HG02840 (cell line): ENCODE data around the gene AGPAT2.
"Not testable (repeated sequence)": the region's sequence is repeated elsewhere in the genome, so short reads cannot be mapped to it uniquely, and the experiment has no call there.

ENCODE experiments used
- ATAC-seq: cut with Tn5 transposase; IDR thresholded peaks from one replicate; pipeline ENCODE4 v1.9.1; 2021; ENCODE audit warnings: mild to moderate bottlenecking, moderate library complexity, moderate number of reproducible peaks; ENCODE audit not compliant: unreplicated experiment, low FRiP score

Gene AGPAT2

DNA sequence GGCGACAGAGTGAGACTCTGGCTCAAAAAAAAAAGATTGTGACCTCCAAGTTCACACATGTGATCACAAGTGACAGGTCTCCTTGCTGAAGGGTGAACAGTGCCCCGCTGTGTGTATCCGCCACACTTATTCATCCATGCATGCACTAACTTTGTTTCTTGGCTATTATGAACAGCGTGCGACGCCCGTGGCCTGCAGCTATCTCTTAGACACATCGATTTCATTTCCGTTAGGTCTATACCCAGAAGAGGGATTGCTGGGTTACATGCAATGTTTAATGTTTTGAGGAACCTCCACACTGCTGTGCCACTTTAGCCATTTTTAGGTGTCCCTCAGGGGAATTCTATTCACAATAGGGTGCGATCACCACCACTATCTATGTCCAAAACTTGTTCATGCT, 36.6 kb downstream of the AGPAT2 start:
- ATAC-seq = no peak

DNA sequence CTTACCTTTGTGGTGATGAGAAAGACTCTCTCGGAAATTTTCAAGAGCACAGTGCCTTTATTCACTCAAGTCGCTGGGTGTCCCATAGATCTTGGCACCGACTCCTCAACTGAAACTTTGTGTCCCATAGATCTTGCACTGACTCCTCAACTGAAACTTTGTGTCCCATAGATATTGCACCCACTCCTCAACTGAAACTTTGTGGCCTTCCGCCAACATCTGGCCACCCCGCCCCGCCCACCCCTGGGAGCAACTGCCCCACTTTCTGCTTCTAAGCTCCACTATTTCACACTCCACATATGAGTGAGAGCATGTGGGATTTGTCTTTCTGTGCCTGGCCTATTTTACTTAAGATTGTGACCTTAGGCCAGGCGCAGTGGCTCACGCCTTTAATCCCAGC, 37.2 kb downstream of the AGPAT2 start:
- no peak for ATAC-seq

DNA sequence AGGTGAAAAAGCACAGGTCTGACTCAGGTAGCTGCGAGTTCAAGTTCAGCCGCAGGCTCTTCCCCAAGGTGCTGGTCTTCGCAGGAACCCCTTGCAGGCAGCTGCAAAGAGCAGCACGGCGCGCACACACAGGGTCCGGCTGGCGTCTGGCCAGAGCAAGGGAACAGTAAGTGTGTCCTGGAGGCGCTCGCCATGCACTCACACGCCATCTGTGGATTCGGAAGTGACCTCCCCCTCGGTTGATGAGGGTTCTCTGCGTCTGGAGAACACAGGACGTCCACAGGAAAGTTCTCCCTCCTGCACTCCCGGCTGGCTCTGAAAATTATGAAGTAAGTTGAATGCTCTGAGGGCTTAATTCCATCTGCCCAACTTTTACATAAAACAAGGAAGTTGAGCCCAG, 38.5 kb downstream of the AGPAT2 start:
- no peak for ATAC-seq

DNA sequence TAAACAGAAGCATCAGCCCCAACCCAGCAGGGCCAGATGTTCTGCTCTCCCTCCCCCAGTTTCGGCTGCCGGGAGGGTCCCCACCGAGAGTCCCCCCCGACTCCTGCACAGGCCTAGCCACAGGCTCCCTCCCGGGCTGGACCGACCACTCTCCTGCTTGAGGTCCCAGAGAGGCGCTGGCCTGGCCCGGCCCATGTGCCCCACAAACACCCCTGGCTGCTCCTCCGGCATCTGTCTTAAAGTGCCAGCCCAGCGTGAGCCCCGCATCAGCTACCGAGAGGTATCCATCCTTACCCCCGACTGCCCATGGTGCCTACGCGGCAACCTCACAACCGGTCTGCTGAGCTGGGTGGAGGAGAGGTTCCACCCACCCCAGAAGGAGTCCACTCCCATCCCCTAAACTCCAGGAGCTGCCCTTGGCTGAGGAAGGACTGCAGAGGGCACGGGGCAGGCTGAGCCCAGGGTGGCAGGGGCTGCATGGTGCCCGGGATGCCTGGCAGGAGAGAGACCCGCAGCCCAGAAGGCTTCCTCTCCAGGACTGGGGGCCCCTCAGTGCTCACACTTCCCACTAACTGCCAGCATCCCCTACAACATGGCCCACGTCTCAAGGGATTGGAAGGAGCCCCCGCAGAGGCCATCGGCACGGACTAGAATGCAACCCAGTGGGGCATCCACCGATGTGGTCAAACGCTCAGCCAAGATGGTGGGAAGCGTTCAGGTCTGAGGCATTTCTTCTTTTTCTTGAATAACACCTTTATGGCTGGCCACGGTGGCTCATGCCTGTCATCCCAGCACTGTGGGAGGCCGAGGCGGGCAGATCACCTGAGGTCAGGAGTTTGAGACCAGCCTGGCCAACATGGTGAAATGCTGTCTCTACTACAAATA, 40.2 kb downstream of the AGPAT2 start:
- no peak for ATAC-seq

DNA sequence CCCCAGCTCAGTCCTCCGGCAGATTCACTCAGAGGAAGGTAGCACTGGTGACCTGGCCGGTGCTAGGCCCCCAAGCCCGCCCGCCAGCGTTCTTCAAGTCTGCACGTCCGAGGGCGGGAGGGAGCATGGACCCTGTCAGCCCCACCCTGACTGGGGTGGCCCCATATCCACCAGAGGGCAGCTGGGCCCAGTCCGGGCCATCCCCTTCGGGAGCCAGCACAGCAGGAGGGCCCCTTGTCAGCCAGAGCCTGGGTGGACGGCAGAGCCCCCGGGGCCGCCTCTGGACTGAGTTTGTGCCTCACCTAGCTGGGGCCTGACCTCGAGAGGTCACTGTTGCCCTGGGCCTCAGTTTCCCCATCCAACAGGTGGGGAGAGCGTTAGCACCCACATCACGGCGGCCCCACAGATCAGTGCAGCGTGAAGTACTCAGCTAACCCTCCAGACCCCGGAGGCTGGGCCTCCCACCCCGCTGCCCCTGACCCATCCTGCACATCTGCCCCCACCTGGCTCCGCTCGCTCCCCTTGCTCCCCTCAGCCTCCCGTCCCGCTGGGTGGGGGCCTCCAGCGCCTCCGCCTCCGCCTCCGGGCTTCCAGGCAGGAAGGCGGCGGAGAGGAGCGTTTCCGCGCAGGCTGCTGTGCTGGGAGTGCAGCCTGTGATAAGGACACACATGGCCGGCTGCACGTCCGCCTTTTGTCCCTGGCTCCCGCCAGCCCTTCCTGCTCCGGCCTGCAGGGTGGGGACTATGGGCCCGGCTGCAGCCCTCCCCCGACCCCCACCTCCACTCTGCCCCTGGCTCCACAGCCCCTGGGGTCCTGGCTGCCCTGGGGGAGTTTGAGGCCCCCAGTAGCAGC, 41.1 kb downstream of the AGPAT2 start:
- ATAC-seq = no peak

DNA sequence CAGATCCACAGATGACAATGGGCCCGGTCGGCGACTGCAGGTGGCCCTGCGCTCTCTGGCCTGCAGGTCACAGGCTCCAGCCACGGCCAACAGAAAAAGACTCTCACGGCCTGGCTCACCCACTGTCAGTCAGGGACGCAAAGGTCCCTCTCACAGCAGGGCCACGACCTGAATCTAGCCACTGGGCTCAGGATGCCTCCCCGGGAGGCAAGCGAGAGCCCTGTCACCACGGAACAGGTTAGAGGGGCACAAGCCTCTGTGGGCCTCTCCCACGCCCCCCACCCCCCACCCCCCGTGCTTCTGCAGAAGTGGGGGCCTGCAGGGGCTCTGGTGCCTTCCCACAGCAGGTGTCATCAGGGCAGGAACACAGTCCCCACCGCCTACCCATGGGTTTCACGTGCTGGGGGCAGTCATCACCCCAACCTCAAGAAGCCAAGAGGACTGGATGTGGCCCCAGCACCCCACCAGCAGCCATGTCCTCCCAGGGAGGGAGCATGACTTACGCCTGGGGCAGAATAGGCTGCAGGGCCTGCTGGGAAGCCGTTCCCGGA, 41.8 kb downstream of the AGPAT2 start:
- ATAC-seq = no peak

DNA sequence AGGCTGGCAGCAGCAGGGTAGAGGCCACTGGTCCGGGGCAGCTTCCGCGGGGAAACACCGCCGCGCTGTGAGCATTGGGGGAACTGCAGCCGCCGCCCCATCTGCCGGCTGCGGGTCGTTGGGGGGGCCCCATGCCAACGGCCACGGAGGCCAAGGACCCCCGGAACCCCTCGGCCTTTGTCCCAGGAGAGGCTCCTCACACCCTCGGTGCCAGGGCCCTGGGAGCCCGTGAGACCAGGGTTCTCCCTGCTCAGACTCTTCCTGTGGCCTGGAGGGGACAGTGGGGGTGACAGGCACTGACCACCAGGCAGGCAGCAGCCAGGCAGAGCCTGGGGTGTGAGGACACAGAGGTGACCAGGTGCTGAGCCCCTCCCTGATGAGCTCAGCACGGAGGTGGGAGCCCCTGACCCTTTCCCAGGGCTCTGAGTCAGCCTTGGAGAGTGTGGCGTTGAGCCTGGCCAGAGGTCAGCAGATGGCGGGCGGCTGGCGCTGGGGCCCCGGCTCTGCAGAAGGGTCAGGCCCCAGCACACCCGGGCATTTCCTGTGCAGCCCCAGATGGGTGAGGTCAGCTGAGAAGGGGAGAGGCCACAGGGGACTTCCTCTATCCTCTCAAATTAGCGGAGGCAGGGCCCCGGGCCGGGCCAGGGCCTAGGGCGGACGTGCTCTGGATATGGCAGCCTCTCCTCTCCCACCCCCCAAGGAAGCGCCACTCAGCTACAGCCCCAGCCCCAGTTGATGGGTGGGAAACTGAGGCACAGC, 42.5 kb downstream of the AGPAT2 start:
- no peak for ATAC-seq

DNA sequence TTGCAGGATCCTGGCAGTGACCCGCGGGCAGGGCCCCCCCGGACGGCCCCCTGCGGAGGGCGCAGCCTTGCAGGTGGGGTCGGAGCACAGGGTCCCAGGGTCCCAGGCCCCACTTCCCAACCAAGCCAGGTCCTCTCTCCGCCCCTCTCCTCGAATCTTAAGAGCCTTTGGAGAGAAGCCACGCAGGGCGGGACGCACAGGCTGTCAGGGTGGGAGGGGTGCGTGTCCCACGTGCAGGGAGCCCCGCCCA, 43.0 kb downstream of the AGPAT2 start:
- no peak for ATAC-seq

DNA sequence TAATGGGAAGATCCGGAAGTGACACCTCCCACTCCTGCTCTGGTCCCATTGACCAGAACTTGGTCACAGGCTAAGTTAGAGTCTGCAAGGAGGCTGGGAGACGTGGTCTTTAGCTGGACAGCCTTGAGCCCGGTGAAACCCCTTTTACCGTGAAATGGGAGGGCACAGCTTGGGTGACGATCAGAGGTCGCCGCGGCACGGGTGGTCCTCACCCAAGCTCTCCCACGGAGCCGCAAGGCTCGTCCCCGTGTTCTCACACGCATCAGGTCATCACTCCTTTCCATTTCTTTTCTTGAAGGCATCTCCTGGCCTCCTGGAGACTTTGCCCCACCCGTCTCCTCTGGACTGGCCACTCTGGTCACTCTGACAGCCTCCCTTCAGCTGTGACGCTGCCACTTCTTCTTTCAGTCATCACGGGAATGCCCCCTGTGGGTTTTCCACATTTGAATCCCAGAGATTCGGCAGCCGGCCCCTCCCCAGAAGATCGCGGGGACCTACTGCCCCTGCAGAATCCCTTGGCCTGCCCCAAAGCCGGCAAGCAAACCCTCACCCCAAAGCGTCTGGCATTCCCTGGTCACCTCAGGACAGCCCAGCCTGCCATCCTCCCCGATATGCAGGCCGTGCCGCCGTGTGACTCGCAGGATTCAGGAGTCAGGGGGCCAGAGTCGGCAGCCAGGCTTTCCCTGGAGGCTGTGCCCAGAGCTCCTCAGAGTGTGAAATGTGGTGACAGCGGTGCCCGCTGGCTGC, 43.5 kb downstream of the AGPAT2 start:
- no peak for ATAC-seq

DNA sequence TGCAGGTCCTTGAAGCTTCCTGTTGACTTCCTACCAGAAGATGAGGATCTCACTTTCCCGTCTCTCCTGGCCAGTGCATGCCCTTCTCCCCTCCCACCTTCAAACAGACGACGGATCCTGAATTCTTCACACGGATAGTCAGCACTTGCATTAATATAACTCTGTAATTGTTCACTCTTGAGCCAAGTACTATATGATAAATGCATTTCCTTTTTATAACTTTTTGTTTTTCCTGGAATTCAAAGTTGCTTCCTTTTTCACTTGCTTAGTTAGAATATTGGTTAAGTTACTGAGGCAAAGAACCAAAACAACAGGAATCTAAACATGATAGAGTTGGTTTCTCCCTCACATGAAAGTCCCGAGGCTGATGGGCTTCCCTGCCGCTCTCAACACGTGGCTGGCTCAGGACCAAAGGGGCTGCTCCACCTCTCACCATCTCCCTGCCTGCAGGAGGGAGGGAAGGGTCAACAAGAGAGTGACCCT, 44.8 kb downstream of the AGPAT2 start:
- no peak for ATAC-seq

DNA sequence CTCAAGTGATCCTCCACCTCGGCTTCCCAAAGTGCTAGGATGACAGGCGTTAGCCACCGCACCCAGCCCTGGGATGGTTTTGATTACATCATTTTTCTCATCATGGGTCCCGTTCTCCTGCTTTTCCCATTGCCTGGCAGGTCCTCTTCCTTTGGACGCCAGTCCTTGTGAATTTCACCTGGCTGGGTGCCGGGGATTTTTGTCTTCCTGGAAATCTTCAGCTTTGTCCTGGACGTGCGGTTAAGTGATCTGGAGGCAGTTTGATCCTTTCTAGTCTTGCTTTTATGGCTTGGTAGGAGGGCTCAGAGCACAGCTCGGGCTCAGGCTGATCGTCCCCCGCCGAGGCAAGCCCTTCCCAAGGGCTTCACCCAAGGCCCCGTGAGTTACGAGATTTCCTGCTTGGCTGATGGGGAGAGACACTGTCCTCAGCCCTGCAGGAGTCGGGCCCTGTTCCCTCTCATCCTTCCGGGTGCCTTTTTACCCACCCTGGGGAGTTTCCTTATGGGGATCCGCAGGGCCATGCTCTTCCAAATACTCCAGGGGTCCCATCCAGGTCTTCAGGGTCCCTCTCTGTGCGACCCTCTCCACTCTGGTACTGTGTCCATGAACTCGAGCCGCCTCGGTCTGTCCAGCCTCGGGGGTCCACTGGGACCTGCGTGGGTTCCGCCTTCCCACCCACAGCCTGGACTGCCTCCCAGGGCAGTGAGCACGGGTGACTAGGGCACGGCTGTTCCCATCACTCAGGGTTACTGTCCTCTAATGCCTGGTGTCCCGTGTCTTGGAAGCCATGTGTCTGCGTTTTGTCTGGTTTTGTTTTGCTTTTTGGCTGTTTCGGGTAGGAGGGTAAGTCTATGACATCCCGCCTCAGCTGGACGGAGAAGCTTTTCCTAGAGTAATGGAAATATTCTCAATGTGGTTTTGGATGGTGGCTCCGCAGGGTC, 46.8 kb downstream of the AGPAT2 start:
- ATAC-seq = no peak

DNA sequence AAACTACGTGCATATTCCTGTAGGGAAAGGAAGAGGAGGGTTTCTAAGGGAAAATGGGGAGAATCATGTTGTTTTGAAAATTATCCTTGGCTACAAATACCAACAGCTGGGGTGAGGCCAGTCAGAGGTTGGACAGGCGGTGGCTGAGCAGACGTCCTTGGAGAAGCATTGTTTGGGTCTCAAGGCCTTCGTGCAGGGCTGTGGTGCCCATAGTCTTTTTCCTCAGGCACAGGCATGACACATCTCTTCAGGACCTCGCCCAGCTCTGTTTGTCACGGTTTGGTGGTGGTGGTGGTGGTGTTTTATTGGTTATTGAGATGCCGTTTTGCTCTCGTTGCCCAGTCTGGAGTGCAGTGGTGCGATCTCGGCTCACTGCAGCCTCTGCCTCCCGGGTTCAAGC, 52.4 kb downstream of the AGPAT2 start:
- ATAC-seq = no peak

DNA sequence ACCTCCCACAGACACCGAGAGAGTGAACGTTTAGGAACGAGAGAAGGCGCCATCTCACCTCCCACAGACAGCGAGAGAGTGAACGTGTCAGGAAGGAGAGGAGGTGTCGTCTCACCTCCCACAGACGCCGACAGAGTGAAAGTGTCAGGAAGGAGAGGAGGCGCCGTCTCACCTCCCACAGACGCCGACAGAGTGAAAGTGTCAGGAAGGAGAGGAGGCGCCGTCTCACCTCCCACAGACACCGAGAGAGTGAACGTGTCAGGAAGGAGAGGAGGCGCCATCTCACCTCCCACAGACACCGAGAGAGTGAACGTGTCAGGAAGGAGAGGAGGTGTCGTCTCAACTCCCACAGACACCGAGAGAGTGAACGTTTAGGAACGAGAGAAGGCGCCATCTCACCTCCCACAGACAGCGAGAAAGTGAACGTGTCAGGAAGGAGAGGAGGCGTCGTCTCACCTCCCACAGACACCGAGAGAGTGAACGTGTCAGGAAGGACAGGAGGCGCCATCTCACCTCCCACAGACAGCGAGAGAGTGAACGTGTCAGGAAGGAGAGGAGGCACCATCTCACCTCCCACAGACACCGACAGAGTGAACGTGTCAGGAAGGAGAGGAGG, 54.7 kb downstream of the AGPAT2 start:
- ATAC-seq = not testable (repeated sequence)

DNA sequence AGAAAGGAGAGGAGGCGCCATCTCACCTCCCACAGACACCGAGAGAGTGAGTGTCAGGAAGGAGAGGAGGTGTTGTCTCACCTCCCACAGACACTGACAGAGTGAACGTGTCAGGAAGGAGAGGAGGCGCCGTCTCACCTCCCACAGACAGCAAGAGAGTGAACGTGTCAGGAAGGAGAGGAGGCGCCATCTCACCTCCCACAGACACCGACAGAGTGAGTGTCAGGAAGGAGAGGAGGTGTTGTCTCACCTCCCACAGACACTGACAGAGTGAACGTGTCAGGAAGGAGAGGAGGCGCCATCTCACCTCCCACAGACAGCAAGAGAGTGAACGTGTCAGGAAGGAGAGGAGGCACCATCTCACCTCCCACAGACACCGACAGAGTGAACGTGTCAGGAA, 55.2 kb downstream of the AGPAT2 start:
- ATAC-seq = not testable (repeated sequence)

DNA sequence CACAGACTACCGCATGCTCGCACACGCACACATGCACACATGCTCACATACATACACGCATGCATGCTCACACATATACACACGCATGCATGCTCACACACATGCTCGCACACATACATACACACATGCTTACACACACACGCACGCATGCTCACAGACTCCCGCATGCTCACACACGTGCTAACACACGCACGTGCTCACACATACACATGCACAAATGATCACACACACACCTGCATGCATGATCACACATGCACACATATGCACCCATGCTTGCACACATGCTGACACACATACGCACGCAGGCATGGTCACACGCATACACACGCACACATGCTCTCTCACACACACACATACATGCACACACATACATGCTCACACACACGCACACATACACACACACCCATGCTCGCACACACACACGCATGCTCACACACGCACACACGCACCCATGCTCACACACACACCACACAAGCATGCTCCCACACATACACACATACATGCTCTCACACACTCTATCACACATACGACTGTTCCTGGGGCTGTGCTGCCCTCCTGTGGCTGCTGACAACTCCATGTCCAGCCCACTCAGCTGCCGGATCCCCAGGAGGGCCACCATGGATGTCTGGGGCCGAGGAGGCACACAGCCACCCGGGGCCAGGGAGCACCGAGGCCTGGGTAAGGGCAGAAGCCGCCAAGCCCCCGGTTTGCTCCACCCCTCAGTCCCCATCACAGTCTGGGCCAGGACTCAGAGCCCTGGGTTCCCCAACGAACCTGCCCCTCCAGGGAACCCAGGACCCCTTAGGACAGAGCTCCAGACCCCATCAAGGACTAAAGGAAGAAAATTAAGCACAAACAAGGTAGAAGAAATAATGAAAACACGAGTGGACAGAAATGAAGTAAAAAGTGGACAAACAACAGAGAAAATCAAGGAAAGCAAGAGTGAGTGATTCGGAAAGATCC, 55.9 kb downstream of the AGPAT2 start:
- no peak for ATAC-seq

DNA sequence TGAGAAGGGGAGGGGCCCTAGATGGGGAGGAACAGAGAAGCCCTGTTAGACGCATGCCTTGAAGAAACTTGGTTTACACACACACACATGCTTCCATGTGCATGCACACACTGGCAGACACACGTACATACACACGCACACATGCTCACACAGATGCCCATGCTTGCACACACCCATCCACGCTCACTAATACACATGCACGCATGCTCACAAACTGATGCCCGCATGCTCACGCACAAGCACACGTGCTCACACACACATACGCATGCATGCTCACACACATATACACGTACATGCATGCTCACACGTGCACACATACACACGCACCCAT, 56.6 kb downstream of the AGPAT2 start:
- no peak for ATAC-seq

DNA sequence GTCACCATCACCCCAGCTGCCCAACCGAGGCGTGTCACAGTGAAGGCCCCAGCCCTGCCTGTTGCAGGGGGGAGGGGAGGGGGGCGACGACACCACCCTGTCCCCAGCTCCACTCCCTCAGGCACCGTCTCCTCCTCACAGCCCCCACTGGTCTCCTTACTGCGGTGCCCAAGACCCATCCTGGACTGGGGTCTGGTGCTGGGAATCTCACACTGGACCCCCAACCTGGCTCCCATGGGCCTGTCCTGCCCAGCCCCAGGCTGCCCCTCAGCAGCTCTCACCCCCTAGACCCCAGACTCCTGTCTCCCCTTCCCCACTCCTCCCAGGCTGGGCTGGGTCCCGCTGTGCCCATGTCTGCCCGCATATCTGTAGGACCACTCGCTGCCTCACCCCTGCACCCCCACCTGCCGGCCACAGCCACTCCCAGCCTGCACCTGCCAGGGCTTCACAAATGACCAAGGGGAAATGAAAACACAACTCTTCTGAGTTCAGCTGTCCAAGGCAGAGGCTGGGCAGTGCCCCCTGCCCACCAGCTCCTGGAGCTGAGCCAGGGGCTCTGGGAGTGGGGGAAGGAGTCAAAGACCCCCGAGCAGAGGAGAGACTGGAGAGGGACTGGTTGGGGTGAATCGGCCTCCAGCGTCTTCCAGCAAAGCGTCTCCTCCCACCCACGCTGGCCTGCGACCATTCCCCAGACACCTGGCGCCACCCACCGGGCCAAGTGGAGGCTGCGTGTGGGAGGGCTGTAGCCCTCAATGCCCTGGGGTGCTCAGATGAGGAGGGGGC, 57.2 kb downstream of the AGPAT2 start:
- ATAC-seq = no peak
